SK-N-SH treated with all-trans-retinoic acid at 6 μM for 48 hours (cell line): ENCODE measurements around the gene ARHGEF11.

Experiments
- ATAC-seq: fragments of 200-7000 bp; cut with Tn5 transposase; 3 replicates; pipeline ENCODE4 v1.9.1; 2020; ENCODE audit warnings: mild to moderate bottlenecking, moderate library complexity
- ARNTL ChIP-seq: fragments of 450-650 bp; formaldehyde crosslinking; IDR thresholded peaks from 2 replicates; pipeline ENCODE4 v1.5.0; 2020; ENCODE audit warnings: low read depth, mild to moderate bottlenecking, moderate library complexity, borderline replicate concordance
- CSDC2 ChIP-seq: fragments of 250-450 bp; sonication (Bioruptor Pico); IDR thresholded peaks from 2 replicates; pipeline ENCODE4 v1.5.0; 2020; ENCODE audit warnings: mild to moderate bottlenecking, moderate library complexity
- GLIS3 ChIP-seq: fragments of 250-450 bp; sonication (Bioruptor Pico); IDR thresholded peaks from 2 replicates; pipeline ENCODE4 v1.5.0; 2020; ENCODE audit warnings: mild to moderate bottlenecking, moderate library complexity
- ISL1 ChIP-seq: fragments of 250-450 bp; sonication (Bioruptor Pico); IDR thresholded peaks from 2 replicates; pipeline ENCODE4 v2.1.2; 2022; ENCODE audit warnings: mild to moderate bottlenecking, moderate library complexity
- PPARA ChIP-seq: fragments of 250-450 bp; sonication (Bioruptor Pico); IDR thresholded peaks from 2 replicates; pipeline ENCODE4 v1.5.0; 2020; ENCODE audit warnings: mild to moderate bottlenecking, borderline replicate concordance
- SNAI2 ChIP-seq: fragments of 250-450 bp; sonication (Bioruptor Pico); IDR thresholded peaks from 2 replicates; pipeline ENCODE4 v1.5.0; 2020; ENCODE audit warnings: mild to moderate bottlenecking, moderate library complexity
- TCF4 ChIP-seq: fragments of 250-450 bp; sonication (Bioruptor Pico); IDR thresholded peaks from 2 replicates; pipeline ENCODE4 v1.8.0; 2021; ENCODE audit warnings: mild to moderate bottlenecking, moderate library complexity, borderline replicate concordance
- TOX ChIP-seq: fragments of 250-450 bp; sonication (Bioruptor Pico); IDR thresholded peaks from 2 replicates; pipeline ENCODE4 v1.8.0; 2021; ENCODE audit warnings: mild to moderate bottlenecking, moderate library complexity, borderline replicate concordance
- ZC3H10 ChIP-seq: fragments of 250-450 bp; sonication (Bioruptor Pico); IDR thresholded peaks from 2 replicates; pipeline ENCODE4 v1.5.1; 2021; ENCODE audit warnings: mild to moderate bottlenecking, moderate library complexity
- ZFP3 ChIP-seq: fragments of 250-450 bp; sonication (Bioruptor Pico); IDR thresholded peaks from 2 replicates; pipeline ENCODE4 v1.5.0; 2020; ENCODE audit warnings: mild to moderate bottlenecking, moderate library complexity
- ZFP30 ChIP-seq: fragments of 450-650 bp; formaldehyde crosslinking; IDR thresholded peaks from 2 replicates; pipeline ENCODE4 v1.5.0; 2022; ENCODE audit warnings: mild to moderate bottlenecking, moderate library complexity
- ZNF565 ChIP-seq: fragments of 450-650 bp; formaldehyde crosslinking; conservative IDR thresholded peaks from 2 replicates; pipeline ENCODE4 v1.5.0; 2020; ENCODE audit warnings: low read depth, mild to moderate bottlenecking, moderate library complexity
- ZNF70 ChIP-seq: fragments of 450-650 bp; formaldehyde crosslinking; IDR thresholded peaks from 2 replicates; pipeline ENCODE4 v1.5.0; 2020; ENCODE audit warnings: mild to moderate bottlenecking, moderate library complexity
- ZNF8 ChIP-seq: fragments of 450-650 bp; formaldehyde crosslinking; IDR thresholded peaks from 2 replicates; pipeline ENCODE4 v1.5.0; 2020; ENCODE audit warnings: mild to moderate bottlenecking, moderate library complexity
- TF ChIP-seq, protein P1 (sequence below): fragments of 250-450 bp; sonication (Bioruptor Pico); IDR thresholded peaks from 2 replicates; pipeline ENCODE4 v1.8.0; 2020; ENCODE audit warnings: mild to moderate bottlenecking, moderate library complexity, borderline replicate concordance
- TF ChIP-seq, protein P2 (sequence below): fragments of 250-450 bp; sonication (Bioruptor Pico); IDR thresholded peaks from 2 replicates; pipeline ENCODE4 v1.8.0; 2021; ENCODE audit warnings: low read depth, mild to moderate bottlenecking, moderate library complexity, borderline replicate concordance
- TF ChIP-seq, protein P3 (sequence below): fragments of 250-450 bp; sonication (Bioruptor Pico); IDR thresholded peaks from 2 replicates; pipeline ENCODE4 v1.5.1; 2021; ENCODE audit warnings: mild to moderate bottlenecking, moderate library complexity
- TF ChIP-seq, protein P4 (sequence below): fragments of 250-450 bp; sonication (Bioruptor Pico); IDR thresholded peaks from 2 replicates; pipeline ENCODE4 v1.5.0; 2020; ENCODE audit warnings: mild to moderate bottlenecking, moderate library complexity
- TF ChIP-seq, protein P5 (sequence below): fragments of 250-450 bp; sonication (Bioruptor Pico); IDR thresholded peaks from 2 replicates; pipeline ENCODE4 v1.5.1; 2020; ENCODE audit warnings: low read depth, mild to moderate bottlenecking, moderate library complexity

Gene ARHGEF11

DNA sequence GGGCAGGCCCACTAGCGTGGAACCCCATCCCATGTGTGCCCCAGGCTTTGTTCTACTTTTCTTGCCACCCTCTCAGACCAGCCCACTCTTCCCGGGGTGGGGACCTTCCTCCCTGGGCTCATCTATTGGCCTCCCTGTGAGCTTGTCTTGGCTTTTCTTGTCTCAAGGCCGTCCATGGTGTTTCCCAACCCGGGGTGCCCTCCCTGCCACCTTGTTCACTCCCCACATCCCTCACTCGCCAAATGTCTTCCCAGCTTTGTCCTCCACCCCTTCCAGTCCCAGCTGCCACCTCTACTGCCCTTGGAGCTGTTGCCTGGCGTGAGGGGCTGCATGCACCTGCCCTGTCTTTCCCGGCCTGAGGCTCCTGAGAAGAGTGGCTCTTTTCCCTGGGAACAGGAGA, 106.7 kb downstream of the ARHGEF11 start:
- TF ChIP-seq PPARA (CRISPR knock-in tag) (no peak), ISL1 (no peak), ZFP30 (CRISPR knock-in tag) (no peak), GLIS3 (CRISPR knock-in tag) (no peak), CSDC2 (CRISPR knock-in tag) (no peak), ZFP3 (no peak), ZNF70 (CRISPR knock-in tag) (no peak), SNAI2 (CRISPR knock-in tag) (no peak), ARNTL (no peak), TOX (CRISPR knock-in tag) (no peak), ZNF8 (CRISPR knock-in tag) (no peak), ZNF565 (CRISPR knock-in tag) (no peak), ZC3H10 (CRISPR knock-in tag) (no peak)
- TF ChIP-seq, protein P1, sequence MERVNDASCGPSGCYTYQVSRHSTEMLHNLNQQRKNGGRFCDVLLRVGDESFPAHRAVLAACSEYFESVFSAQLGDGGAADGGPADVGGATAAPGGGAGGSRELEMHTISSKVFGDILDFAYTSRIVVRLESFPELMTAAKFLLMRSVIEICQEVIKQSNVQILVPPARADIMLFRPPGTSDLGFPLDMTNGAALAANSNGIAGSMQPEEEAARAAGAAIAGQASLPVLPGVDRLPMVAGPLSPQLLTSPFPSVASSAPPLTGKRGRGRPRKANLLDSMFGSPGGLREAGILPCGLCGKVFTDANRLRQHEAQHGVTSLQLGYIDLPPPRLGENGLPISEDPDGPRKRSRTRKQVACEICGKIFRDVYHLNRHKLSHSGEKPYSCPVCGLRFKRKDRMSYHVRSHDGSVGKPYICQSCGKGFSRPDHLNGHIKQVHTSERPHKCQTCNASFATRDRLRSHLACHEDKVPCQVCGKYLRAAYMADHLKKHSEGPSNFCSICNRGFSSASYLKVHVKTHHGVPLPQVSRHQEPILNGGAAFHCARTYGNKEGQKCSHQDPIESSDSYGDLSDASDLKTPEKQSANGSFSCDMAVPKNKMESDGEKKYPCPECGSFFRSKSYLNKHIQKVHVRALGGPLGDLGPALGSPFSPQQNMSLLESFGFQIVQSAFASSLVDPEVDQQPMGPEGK (CRISPR knock-in tag) = no peak
- TF ChIP-seq, protein P2, sequence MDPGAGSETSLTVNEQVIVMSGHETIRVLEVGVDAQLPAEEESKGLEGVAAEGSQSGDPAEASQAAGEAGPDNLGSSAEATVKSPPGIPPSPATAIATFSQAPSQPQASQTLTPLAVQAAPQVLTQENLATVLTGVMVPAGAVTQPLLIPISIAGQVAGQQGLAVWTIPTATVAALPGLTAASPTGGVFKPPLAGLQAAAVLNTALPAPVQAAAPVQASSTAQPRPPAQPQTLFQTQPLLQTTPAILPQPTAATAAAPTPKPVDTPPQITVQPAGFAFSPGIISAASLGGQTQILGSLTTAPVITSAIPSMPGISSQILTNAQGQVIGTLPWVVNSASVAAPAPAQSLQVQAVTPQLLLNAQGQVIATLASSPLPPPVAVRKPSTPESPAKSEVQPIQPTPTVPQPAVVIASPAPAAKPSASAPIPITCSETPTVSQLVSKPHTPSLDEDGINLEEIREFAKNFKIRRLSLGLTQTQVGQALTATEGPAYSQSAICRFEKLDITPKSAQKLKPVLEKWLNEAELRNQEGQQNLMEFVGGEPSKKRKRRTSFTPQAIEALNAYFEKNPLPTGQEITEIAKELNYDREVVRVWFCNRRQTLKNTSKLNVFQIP (CRISPR knock-in tag) = no peak
- TF ChIP-seq, protein P3, sequence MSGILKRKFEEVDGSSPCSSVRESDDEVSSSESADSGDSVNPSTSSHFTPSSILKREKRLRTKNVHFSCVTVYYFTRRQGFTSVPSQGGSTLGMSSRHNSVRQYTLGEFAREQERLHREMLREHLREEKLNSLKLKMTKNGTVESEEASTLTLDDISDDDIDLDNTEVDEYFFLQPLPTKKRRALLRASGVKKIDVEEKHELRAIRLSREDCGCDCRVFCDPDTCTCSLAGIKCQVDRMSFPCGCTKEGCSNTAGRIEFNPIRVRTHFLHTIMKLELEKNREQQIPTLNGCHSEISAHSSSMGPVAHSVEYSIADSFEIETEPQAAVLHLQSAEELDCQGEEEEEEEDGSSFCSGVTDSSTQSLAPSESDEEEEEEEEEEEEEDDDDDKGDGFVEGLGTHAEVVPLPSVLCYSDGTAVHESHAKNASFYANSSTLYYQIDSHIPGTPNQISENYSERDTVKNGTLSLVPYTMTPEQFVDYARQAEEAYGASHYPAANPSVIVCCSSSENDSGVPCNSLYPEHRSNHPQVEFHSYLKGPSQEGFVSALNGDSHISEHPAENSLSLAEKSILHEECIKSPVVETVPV (CRISPR knock-in tag) = no peak
- TF ChIP-seq, protein P4, sequence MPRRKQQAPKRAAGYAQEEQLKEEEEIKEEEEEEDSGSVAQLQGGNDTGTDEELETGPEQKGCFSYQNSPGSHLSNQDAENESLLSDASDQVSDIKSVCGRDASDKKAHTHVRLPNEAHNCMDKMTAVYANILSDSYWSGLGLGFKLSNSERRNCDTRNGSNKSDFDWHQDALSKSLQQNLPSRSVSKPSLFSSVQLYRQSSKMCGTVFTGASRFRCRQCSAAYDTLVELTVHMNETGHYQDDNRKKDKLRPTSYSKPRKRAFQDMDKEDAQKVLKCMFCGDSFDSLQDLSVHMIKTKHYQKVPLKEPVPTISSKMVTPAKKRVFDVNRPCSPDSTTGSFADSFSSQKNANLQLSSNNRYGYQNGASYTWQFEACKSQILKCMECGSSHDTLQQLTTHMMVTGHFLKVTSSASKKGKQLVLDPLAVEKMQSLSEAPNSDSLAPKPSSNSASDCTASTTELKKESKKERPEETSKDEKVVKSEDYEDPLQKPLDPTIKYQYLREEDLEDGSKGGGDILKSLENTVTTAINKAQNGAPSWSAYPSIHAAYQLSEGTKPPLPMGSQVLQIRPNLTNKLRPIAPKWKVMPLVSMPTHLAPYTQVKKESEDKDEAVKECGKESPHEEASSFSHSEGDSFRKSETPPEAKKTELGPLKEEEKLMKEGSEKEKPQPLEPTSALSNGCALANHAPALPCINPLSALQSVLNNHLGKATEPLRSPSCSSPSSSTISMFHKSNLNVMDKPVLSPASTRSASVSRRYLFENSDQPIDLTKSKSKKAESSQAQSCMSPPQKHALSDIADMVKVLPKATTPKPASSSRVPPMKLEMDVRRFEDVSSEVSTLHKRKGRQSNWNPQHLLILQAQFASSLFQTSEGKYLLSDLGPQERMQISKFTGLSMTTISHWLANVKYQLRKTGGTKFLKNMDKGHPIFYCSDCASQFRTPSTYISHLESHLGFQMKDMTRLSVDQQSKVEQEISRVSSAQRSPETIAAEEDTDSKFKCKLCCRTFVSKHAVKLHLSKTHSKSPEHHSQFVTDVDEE = no peak
- TF ChIP-seq, protein P5, sequence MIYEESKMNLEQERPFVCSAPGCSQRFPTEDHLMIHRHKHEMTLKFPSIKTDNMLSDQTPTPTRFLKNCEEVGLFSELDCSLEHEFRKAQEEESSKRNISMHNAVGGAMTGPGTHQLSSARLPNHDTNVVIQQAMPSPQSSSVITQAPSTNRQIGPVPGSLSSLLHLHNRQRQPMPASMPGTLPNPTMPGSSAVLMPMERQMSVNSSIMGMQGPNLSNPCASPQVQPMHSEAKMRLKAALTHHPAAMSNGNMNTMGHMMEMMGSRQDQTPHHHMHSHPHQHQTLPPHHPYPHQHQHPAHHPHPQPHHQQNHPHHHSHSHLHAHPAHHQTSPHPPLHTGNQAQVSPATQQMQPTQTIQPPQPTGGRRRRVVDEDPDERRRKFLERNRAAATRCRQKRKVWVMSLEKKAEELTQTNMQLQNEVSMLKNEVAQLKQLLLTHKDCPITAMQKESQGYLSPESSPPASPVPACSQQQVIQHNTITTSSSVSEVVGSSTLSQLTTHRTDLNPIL (CRISPR knock-in tag) = no peak
- TF ChIP-seq, all 23 proteins: peak for 0
- ATAC-seq = no peak

DNA sequence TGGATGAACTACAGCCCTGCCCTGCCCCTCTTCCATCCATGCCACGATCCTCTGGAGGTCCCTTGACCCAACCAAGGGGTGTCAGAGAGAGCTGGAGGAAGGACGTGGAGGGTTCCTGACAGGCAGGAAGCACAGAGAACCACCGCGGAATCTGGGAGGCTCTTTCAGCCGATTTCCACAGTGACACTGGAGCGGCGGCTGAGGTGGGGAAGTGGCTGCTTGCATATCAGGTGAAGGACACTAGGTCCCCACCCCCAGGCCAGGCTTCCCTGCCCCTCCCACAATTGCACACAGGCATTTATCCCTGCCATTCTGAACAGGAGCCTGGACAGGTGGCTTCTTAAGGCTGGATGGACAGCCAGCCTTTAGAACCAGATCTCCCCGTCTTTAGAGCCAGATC, 107.7 kb downstream of the ARHGEF11 start:
- no peak for TF ChIP-seq TOX (CRISPR knock-in tag)
- no peak for TF ChIP-seq ZNF565 (CRISPR knock-in tag)
- TF ChIP-seq, protein P2 (CRISPR knock-in tag) = no peak
- TF ChIP-seq, protein P4 = no peak
- TF ChIP-seq GLIS3 (CRISPR knock-in tag) = no peak
- no peak for TF ChIP-seq TCF4 (CRISPR knock-in tag)
- TF ChIP-seq, all 23 proteins: peak for 0
- no peak for ATAC-seq
